ENCODE measurements around the gene ZNRF3. TPM values are rescaled to one million over a fixed set of nuclear protein-coding genes. Genes with fewer than 3 reads are reported as not detected.
"Not testable (repeated sequence)": the region's sequence is repeated elsewhere in the genome, so short reads cannot be mapped to it uniquely, and the experiment has no call there.

ZNRF3 gene
- total and polyA plus RNA-seq, 2 donors (not counting 1 experiment from before 2014, with no cell fraction given), result 0.21 to 0.71 TPM

DNA sequence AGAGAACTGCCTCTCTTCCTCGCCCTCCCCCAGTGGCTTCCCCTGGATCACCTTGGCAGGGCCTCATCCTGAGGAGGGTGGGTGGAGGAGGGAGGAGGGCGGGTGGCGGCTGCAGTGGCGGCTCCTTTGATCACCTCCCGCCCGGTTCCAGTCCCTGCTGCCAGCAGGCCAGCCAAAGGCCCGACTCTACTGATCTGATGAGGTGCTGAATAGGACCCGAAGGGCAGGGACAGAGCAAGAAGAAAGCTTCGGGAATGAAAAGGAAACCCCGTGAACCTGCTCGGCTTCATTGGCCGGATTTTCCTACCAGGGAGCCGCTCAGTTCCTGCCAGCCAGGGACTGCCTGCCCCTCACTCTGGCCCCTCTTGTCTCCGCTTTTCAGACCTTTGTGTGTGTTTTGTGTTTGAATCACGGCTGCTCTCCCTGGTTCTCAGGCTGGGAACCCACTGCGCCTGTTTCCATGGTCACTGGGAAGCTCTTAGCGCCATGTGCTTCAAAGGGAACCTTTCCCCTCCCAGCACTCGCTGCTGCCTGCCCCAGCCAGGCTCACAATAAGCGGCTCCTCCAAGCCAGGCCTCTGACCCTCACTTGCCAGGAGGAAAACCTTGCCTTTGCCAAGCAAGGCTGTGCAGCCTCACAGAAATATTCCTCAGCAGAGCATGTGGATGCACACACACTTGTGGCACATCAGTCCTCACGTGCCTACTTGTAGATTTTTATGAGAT is 121.4 kb downstream of the ZNRF3 start:
- Histone ChIP-seq H3K27me3 (replicated peaks in 1 of 4; ENCODE audit: control extremely low read depth in 1 of 4, control insufficient read depth in 3 of 4, insufficient read depth in 4 of 4, low read length in 3 of 4) (peaks cover 0 to 4% (median 0%) of the 10 kb centered on the region in 4 experiments), H3K4me2 (replicated peaks; ENCODE audit: low read depth, low read length, poor library complexity, severe bottlenecking) (no peak overlapping the region), H3K9me3 (ENCODE audit: control extremely low read depth in 1 of 3, control insufficient read depth in 2 of 3, insufficient read depth in 1 of 3, low read length in 2 of 3) (peaks cover 0 to 3% (median 0%) of the 10 kb centered on the region in 3 donors), H2AFZ (ENCODE audit: insufficient read depth, low read depth, low read length, poor library complexity, severe bottlenecking) (no peak overlapping the region), H3K9ac (ENCODE audit: low read length) (no peak overlapping the region), H3K4me1 (ENCODE audit: control insufficient read depth in 2 of 2, insufficient read depth in 2 of 2, low read length in 2 of 2) (no peaks in the 10 kb centered on the region), H3K27ac (ENCODE audit: low read length in 2 of 2) (no peak overlapping the region), H3K4me3 (ENCODE audit: control extremely low read depth in 1 of 5, extremely low read depth in 1 of 5, insufficient read depth in 1 of 5, low read depth in 2 of 5, low read length in 4 of 5) (no peak overlapping the region), H3K36me3 (replicated peaks in 1 of 2; ENCODE audit: control extremely low read depth in 1 of 2, control insufficient read depth in 1 of 2, extremely low read depth in 1 of 2, insufficient read depth in 2 of 2, low read length in 1 of 2) (no peaks in the 10 kb centered on the region), H4K20me1 (ENCODE audit: control insufficient read depth, insufficient read depth, low read length, poor library complexity, severe bottlenecking) (no peaks in the 10 kb centered on the region), H3K79me2 (ENCODE audit: control insufficient read depth, insufficient read depth, low read length) (no peaks in the 10 kb centered on the region)
- intact Hi-C loops (cut with micrococcal nuclease), result no loop called here
- ChIA-PET CTCF (no interaction called here), POLR2A (interaction anchor here (0.5 kb wide), 1 partner anchor 413 kb away, joined by 5 read pairs; no protein-coding TSS in a partner anchor)
- Mint-ChIP-seq H3K9me3 (ENCODE audit: insufficient read depth) (no peaks in the 10 kb centered on the region), H3K27me3 (peaks cover 26% of the 10 kb centered on the region), H3K4me3 (no peak overlapping the region), H3K27ac (no peak overlapping the region), H3K4me1 (no peaks in the 10 kb centered on the region)
- TF ChIP-seq, protein P1, sequence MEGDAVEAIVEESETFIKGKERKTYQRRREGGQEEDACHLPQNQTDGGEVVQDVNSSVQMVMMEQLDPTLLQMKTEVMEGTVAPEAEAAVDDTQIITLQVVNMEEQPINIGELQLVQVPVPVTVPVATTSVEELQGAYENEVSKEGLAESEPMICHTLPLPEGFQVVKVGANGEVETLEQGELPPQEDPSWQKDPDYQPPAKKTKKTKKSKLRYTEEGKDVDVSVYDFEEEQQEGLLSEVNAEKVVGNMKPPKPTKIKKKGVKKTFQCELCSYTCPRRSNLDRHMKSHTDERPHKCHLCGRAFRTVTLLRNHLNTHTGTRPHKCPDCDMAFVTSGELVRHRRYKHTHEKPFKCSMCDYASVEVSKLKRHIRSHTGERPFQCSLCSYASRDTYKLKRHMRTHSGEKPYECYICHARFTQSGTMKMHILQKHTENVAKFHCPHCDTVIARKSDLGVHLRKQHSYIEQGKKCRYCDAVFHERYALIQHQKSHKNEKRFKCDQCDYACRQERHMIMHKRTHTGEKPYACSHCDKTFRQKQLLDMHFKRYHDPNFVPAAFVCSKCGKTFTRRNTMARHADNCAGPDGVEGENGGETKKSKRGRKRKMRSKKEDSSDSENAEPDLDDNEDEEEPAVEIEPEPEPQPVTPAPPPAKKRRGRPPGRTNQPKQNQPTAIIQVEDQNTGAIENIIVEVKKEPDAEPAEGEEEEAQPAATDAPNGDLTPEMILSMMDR (IDR thresholded peaks at IDR 0.05), result no peak
- 28% methylated on average over 17 of the region's 20 CpGs for WGBS (ENCODE audit: insufficient coverage)
- ATAC-seq (ENCODE audit: low read depth) (no peak), DNase-seq (no peak)

DNA sequence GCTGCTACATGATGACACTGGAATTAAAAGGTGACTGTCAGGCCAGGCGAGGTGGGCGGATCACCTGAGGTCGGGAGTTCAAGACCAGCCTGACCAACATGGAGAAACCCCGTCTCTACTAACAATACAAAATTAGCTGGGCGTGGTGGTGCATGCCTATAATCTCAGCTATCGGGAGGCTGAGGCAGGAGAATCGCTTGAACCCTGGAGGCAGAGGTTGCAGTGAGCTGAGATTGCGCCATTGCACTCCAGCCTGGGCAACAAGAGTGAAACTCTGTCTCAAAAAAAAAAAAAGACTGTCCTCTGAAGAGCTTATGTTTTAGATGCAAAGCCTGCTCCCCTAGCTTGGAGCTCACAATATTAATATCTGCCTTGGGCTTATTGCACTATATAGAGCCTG is 122.4 kb downstream of the ZNRF3 start:
- ATAC-seq (ENCODE audit: low read depth); H3K9ac ChIP-seq (ENCODE audit: low read length); H3K27ac Mint-ChIP-seq; H3K9me3 Mint-ChIP-seq (ENCODE audit: insufficient read depth); H4K20me1 ChIP-seq (ENCODE audit: control insufficient read depth, insufficient read depth, low read length, poor library complexity, severe bottlenecking); H3K79me2 ChIP-seq (ENCODE audit: control insufficient read depth, insufficient read depth, low read length); H3K4me1 Mint-ChIP-seq; H3K4me1 ChIP-seq (ENCODE audit: control insufficient read depth in 2 of 2, insufficient read depth in 2 of 2, low read length in 2 of 2); POLR2A ChIA-PET; DNase-seq; H3K9me3 ChIP-seq (ENCODE audit: control extremely low read depth in 1 of 3, control insufficient read depth in 2 of 3, insufficient read depth in 1 of 3, low read length in 2 of 3); H3K4me3 ChIP-seq (ENCODE audit: control extremely low read depth in 1 of 5, extremely low read depth in 1 of 5, insufficient read depth in 1 of 5, low read depth in 2 of 5, low read length in 4 of 5); H3K4me3 Mint-ChIP-seq; H3K27ac ChIP-seq (ENCODE audit: low read length in 2 of 2); H3K36me3 ChIP-seq (replicated peaks in 1 of 2; ENCODE audit: control extremely low read depth in 1 of 2, control insufficient read depth in 1 of 2, extremely low read depth in 1 of 2, insufficient read depth in 2 of 2, low read length in 1 of 2); H3K27me3 ChIP-seq (replicated peaks in 1 of 4; ENCODE audit: control extremely low read depth in 1 of 4, control insufficient read depth in 3 of 4, insufficient read depth in 4 of 4, low read length in 3 of 4); intact Hi-C loops (cut with micrococcal nuclease); H3K4me2 ChIP-seq (replicated peaks; ENCODE audit: low read depth, low read length, poor library complexity, severe bottlenecking); H2AFZ ChIP-seq (ENCODE audit: insufficient read depth, low read depth, low read length, poor library complexity, severe bottlenecking): not testable (repeated sequence)
- peaks cover 26% of the 10 kb centered on the region for H3K27me3 Mint-ChIP-seq
- CTCF ChIA-PET, result interaction anchor here (0.7 kb wide), 1 partner anchor 240 kb away, joined by 3 read pairs; no protein-coding TSS in a partner anchor
- 90% methylated on average over 8 of the region's 8 CpGs for WGBS (ENCODE audit: insufficient coverage)
